GM18861 (cell line): Measurements from ENCODE around the gene FAM217B.
A peak's percentile ranks its signal among the peaks of the same experiment; 100 is the strongest.
"Not testable (repeated sequence)": the region's sequence is repeated elsewhere in the genome, so short reads cannot be mapped to it uniquely, and the experiment has no call there.

Source experiments
- ATAC-seq: cut with Tn5 transposase; IDR thresholded peaks from one replicate; pipeline ENCODE4 v1.9.1; 2021; ENCODE audit not compliant: unreplicated experiment

FAM217B gene

DNA sequence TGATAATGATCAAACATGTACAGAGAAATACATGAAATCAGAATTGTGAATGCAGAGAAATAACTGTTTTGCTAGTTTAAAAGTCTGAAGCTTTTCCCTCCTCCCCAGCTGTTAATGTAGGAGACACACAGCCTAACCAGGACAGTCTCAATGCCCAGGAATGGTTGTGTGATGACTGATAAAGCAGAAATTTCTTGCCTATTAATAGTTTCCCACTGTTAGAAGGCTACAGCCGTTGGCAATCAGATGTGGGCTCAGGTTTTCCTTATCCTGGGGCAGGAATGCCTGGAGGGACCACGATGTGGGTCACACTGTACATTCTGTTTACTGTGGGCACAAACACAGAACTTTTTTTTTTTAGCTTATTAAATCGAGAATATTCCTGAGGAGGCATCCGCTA is 2.0 kb upstream of the FAM217B start:
- no peak for ATAC-seq

DNA sequence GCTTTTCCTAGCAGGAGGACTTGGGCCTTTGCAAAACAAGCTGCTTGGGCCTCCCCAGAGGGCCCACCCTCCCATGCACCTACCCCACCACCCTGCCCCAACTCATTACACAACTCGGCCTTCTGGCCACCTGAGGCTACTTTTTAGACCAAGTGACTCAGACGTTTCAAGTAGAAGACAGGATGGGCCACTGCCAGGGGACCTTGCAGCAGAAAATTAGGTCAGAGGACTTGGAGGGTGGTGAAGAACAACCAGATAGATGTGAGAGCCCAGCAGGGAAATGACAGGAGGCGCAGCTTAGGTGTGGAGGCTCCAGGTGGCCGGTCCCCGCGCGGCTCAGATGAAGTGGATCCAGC is 1.5 kb upstream of the FAM217B start:
- ATAC-seq, result no peak

DNA sequence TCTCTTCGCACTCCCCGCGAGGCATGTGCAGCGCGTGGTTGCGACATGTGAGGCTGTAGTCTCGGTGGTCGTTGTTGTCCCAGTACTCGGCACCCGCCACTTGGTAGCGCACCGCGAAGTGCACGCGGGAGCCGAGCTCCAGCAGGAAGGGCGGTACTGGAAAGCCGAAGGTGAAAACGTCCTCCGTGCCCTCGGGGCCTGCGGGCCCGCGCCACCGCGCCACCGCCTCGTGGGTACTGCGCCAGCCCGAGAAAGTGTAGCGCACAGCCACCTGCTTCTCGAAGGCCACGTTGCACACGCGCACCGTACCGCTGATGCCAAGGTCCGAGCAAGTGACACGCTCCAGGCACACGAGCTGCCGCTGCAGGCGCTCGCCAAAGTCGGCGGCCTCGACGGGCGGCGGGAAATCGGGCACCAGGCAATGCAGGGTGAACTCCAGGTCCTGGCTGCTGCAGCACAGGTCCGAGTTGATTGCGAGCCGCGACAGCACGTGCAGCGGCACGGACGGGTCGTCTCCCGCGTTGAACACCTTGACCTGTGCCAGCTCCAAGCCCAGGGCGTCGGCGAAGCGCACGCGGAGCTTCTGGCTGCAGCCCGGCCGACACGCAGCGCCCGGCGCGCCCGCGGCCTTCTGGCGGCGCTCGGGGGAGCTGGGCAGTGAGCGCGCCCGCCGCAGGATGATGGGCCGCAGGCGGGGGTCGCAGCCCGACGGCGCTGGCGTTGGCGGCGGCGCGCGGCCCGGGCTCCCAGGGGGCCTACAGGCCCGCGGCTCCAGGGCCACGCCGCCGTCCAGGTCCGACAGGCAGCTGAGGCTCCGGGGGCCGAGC is 924 bp upstream of the FAM217B start:
- ATAC-seq, result no peak

- peak; percentile 22 for ATAC-seq
Observed at GRCh38 chr20:59939879-59940128, 385 bp upstream of the FAM217B start.

- no peak for ATAC-seq
Observed at GRCh38 chr20:59940956-59941294, 736 bp downstream of the FAM217B start.

GRCh38 chr20:59942245-59942644 is 2.1 kb downstream of the FAM217B start:
- ATAC-seq, result no peak

DNA sequence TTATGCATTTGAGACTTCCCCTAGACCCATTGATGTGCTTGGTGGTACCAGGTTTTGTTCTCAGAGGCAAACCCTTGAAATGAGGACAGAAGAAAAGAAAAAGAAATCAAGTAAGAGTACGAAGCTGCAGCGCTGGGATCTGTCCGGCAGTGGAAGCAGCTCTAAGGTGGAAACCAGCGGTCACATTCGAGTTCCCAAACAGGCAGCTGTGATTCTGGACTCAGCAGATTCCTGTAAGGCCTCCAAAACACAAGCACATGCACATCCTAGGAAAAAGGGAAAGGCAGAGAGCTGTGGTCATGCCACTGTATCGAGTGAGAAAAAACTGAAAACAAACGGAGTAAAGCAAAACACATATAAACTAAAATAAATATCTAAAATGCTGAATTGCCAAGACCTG is 4.5 kb downstream of the FAM217B start:
- no peak for ATAC-seq

- no peak for ATAC-seq
Observed at GRCh38 chr20:59945175-59945574, 5.0 kb downstream of the FAM217B start.

DNA sequence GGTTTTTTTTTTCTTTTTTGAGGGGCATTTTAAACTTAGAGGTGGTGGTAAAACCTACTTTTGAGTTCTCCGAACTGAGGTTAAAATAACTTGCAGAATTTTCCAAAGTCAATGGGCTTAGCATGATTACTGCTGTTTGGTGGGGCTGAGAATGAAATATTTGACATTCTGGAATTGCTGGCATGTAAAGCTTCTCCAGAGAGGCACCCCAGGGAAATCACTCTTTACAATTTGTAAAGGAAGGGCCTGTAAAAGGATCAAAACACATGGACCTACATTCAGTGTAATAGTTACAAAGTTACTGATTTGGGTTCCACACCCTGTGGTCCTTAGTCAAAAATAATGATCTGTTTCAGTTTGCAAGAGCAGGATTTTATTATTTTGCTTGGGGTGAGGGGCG is 5.5 kb downstream of the FAM217B start:
- no peak for ATAC-seq

- ATAC-seq, result no peak
Observed at GRCh38 chr20:59947376-59947775, 7.2 kb downstream of the FAM217B start.

DNA sequence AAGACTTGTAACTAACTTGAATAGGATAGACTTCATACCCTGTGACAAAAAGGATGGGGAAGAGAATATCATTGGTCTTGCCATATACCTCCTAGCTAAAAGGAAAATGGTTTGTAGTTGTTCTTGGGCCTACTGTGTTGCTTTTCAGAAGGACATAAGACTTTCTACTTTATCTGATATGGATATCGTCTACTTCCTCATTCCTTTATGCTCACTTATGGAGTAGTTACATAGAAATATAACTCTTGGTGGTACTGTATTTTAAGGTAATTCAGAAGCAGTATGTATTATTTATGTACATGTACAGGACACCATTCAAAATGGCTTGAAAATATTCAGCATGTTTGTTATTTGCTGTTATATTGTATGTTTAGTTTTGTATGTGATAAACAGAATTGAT is 8.0 kb downstream of the FAM217B start:
- no peak for ATAC-seq

GRCh38 chr20:59948828-59949720 is 8.9 kb downstream of the FAM217B start:
- no peak for ATAC-seq

DNA sequence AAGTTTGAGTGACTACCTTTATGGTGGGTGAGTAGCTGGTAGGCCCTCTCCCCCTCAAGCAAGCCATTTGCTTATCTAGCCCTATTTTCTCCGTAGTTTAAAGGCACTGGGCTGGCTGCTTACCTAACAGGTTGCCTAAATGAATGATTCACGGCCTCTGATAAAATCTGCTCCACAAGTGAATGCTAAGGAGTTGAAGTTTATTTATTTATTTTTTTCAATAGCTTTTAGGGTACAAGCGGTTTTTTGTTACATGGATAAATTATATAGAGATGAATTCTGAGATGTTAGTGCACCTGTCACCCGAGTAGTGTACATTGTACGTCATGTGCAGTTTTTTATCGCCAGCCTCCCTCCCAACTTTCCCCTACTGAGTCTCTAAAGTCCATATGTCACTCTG is 9.7 kb downstream of the FAM217B start:
- ATAC-seq, result no peak

- ATAC-seq, result no peak
Observed at GRCh38 chr20:59954718-59955117, 14.5 kb downstream of the FAM217B start.

DNA sequence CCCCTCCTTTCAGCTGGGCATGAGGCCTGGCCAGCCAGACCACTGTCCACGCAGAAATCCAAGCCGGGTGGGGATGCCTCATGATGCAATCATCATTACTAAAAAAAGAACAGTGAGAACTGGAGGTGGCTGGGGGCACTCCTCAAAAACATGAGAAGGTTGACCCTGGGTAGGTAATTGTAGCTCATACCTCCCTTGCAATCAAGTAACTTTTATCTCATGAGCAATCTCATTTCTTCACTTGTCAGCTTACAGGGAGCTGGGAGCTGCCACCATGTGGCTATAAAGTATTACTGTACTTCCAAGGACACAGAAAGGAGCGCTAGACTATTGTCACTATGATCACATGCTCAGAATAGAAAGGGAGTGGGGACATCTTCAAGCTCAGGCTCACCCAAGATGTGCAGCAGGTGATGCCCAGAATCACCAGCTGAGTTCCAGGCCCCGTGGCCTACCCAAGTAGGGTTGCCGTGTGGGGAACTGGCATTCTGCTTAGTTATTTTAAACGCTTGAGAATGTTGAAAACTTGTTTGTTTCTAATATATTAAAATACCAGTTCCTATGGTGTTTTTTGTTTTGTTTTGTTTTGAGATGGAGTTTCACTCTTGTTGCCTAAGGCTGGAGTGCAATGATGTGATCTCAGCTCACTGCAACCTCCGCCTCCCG is 15.1 kb downstream of the FAM217B start:
- peak; percentile 46 for ATAC-seq

- ATAC-seq, result not testable (repeated sequence)
Observed at GRCh38 chr20:59957568-59957967, 17.4 kb downstream of the FAM217B start.

DNA sequence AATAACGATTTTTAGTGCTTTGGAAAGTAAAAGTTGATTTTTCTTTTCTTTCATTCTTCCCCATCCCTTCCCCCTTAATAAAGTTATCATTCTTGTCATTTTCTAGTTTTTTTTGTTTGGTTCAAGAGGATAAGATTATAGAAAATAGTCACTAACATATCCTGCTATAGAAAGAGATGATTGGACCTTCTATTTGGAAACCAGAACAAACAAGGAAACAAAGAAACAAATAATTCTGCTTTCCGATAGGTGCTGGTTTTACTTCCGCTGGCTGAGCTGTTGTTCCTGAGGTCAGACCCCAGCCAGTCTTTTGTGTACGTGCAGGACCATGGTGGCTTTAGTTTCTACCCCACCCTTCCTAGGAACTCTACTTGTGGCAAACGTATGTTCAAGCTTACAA is 17.9 kb downstream of the FAM217B start, which contains the start of gene CDH26:
CDH26 (plus strand) TSS at position 301 of the 400 bp plus-strand sequence. CDS start 304 bp downstream, outside the sequence.
- ATAC-seq, result no peak

DNA sequence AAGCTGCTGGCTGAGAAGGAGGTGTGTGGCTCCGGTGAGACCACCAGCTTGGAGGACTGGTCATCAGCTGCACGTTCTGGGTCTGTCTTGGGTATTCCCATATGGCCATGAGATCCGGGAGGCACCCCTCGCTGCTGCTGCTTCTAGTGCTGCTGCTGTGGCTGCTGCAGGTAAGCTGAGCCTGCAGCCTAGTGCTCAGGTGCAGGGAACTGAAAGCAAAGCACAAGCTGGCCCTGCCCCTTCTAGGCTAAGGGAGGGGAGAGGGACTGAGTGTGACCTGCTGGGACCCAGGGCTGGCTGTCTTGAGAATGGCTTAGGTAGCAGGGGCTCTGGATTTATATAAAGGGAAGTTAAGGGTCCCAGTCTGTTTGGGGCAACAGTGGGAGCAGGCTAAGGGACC is 18.4 kb downstream of the FAM217B start:
- no peak for ATAC-seq

DNA sequence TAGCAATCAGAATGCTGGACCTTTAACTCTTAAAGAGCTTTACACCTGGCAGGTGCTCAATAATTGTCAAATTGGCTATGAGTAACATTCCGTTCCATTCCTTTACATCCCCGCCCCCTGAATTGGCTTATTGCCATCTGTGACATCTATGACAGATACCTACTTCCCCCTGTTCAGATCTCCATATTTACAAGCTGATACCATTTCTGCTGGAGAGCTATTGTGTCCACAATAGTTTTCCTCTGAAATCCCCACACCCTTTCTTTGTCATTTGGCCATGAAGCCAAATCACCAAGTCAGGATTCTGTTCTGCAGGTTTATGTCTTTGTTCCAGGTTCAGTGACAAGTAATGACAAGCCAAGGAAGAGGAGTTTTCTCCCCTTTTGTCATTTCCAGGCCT is 21.2 kb downstream of the FAM217B start:
- no peak for ATAC-seq

- ATAC-seq, result no peak
Observed at GRCh38 chr20:59962155-59962554, 22.0 kb downstream of the FAM217B start.

DNA sequence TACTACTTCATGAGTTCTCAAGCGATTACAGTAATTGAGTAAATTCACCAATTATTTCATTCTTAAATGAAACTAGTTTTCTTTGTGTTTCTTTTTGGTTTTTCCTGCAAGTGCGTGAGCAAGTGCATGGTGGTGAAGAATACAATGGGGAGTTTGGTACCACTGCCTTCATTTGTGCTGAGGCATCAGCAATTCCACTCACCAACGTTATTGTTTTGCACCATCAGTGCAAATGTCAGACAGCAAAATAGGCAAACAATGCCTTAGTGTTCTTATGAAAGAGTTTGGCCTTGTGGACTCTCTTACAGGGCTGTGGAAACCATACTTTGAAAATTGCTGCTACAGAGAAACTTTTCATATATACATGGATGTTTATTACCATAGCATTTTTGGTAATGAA is 26.2 kb downstream of the FAM217B start:
- no peak for ATAC-seq

DNA sequence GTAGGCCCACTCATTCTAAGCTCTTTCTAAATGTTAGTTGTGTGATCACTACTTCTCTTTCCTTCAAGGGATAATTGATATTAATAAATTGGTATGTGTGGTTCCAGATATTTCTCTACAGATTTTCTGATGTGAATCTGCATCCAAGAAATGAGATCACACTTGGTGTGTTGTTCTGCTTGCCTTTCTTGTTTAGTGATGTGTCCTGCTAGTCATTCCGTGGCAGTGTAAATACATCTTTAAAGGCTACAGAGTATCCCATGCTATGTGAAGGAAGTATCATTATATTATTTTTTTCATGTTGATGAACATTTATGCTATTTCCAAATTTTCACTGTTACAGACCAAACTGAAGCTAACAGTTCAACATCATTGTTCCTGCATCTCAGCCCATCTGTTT is 31.2 kb downstream of the FAM217B start:
- no peak for ATAC-seq
